K562 (cell line): ENCODE results near the gene KRT77. TPM values are rescaled to one million over a fixed set of nuclear protein-coding genes. Genes with fewer than 3 reads are reported as not detected.
A peak's percentile ranks its signal among the peaks of the same experiment; 100 is the strongest.

Source experiments
- ATAC-seq: fragments of 200-7000 bp; cut with Tn5 transposase; 3 replicates; pipeline ENCODE4 v1.9.1; 2020; ENCODE audit warnings: moderate library complexity
- BruUV-seq: library from RNA; stranded (reverse); fragments of 400-500 nt; replicated peaks from 2 replicates; lab custom pipeline; 2021; lab: Mats Ljungman, UMichigan
- CTCF ChIA-PET: fragments of 300-600 bp; formaldehyde crosslinking; extraction: SDS; loops from one replicate; lab custom pipeline; 2021; ENCODE audit warnings: low intra/inter-chr PET ratio; lab: Yijun Ruan, JAX
- POLR2A ChIA-PET: fragments of 300-600, 350-650 bp; sonication (Branson Sonifier 250); formaldehyde crosslinking; extraction: SDS; loops from one replicate; lab custom pipeline; 2021; ENCODE audit warnings: antibody characterized with exemption, inconsistent platforms; lab: Yijun Ruan, JAX
- DNase-seq, 4 experiments: peaks; one replicate each; pipeline versions ENCODE4 v3.0.0 to v3.0.0-alpha.2; 2011 to 2018; ENCODE audit warnings: low spot score in 3 of 4, mixed read lengths in 3 of 4; ENCODE audit errors: extremely low read depth in 1 of 4
- FAIRE-seq: peaks from 2 replicates; lab custom pipeline; 2011; peaks lifted over from hg19 to GRCh38; lab: Jason Lieb, UNC
- H2AFZ ChIP-seq: 2 replicates; pipeline ENCODE4 v1.6.0; 2011; ENCODE audit warnings: low read depth, low read length, control low read depth, inconsistent platforms
- H3K27ac ChIP-seq: fragments of 200-600 bp; 3 replicates; pipeline ENCODE4 v1.8.0; 2011; ENCODE audit warnings: low read depth, mild to moderate bottlenecking, control low read depth, inconsistent platforms, low read length, moderate library complexity, mixed read lengths; ENCODE audit errors: extremely low read depth
- H3K27me3 ChIP-seq, 2 experiments: fragments of 300-600 bp in 1 of 2; 2 replicates in 1 of 2; 3 replicates in 1 of 2; pipeline versions ENCODE4 v1.6.0 to v1.8.0; 2011; ENCODE audit warnings: inconsistent platforms in 2 of 2, low read length in 2 of 2, mild to moderate bottlenecking in 1 of 2, mixed read lengths in 1 of 2, moderate library complexity in 1 of 2; ENCODE audit not compliant: control insufficient read depth in 2 of 2, insufficient read depth in 2 of 2
- H3K36me3 ChIP-seq: fragments of 300-600 bp; 3 replicates; pipeline ENCODE4 v1.8.0; 2011; ENCODE audit warnings: mild to moderate bottlenecking, low read length, inconsistent platforms; ENCODE audit not compliant: control insufficient read depth, insufficient read depth
- H3K4me1 ChIP-seq, 2 experiments: fragments of 200-600 bp in 1 of 2; replicated peaks in 1 of 2; 2 replicates in 1 of 2; 3 replicates in 1 of 2; pipeline versions ENCODE4 v1.5.1 to v1.8.0; 2011; ENCODE audit warnings: inconsistent platforms in 2 of 2, low read length in 2 of 2, mild to moderate bottlenecking in 1 of 2, mixed read lengths in 1 of 2, moderate library complexity in 1 of 2; ENCODE audit not compliant: control insufficient read depth in 2 of 2, insufficient read depth in 2 of 2
- H3K4me2 ChIP-seq: 2 replicates; pipeline ENCODE4 v1.6.1; 2011; ENCODE audit warnings: low read length, control low read depth, inconsistent platforms, mixed read lengths; ENCODE audit not compliant: insufficient read depth
- H3K4me3 ChIP-seq: fragments of 200-600 bp; sonication (generic), shearing (Covaris generic); 2 replicates; pipeline ENCODE4 v1.5.1; 2016; ENCODE audit warnings: control low read depth, inconsistent platforms
- H3K79me2 ChIP-seq: fragments of 200-600 bp; 3 replicates; pipeline ENCODE4 v1.8.0; 2011; ENCODE audit warnings: low read length, inconsistent platforms; ENCODE audit not compliant: control insufficient read depth, insufficient read depth
- H3K9ac ChIP-seq, 2 experiments: 2 replicates each; pipeline versions ENCODE4 v1.6.0 to v1.6.1; 2011; ENCODE audit warnings: low read depth in 2 of 2, low read length in 2 of 2, control low read depth in 1 of 2, inconsistent platforms in 1 of 2, mild to moderate bottlenecking in 1 of 2, mixed read lengths in 1 of 2; ENCODE audit not compliant: insufficient read depth in 1 of 2
- H3K9me1 ChIP-seq: one replicate; pipeline ENCODE4 v1.6.0; 2011; ENCODE audit warnings: inconsistent platforms, mild to moderate bottlenecking, low read length, moderate library complexity; ENCODE audit not compliant: control insufficient read depth, insufficient read depth
- H3K9me3 ChIP-seq: replicated peaks from 2 replicates; pipeline ENCODE4 v1.5.1; 2011; ENCODE audit warnings: low read depth, low read length, inconsistent platforms; ENCODE audit not compliant: control insufficient read depth, insufficient read depth
- H4K20me1 ChIP-seq: replicated peaks from 2 replicates; pipeline ENCODE4 v1.6.1; 2011; ENCODE audit warnings: low read length, inconsistent platforms, mixed read lengths; ENCODE audit not compliant: control insufficient read depth, insufficient read depth
- ADNP ChIP-seq: fragments of 200-800 bp; sonication (Bioruptor generic); IDR thresholded peaks from 2 replicates; pipeline ENCODE4 v1.6.1; 2016; ENCODE audit warnings: missing genetic modification characterization, missing compliant biosample characterization
- BCOR ChIP-seq: fragments of 450-650 bp; IDR thresholded peaks from 2 replicates; pipeline ENCODE4 v1.6.1; 2016
- BHLHE40 ChIP-seq: IDR thresholded peaks from 2 replicates; pipeline ENCODE4 v1.6.1; 2011; ENCODE audit warnings: low read length, improper control_type of control experiment
- ESRRB ChIP-seq: fragments of 250-450 bp; sonication (Bioruptor Pico); IDR thresholded peaks from 2 replicates; pipeline ENCODE4 v1.5.0; 2020; ENCODE audit warnings: mild to moderate bottlenecking, moderate library complexity, borderline replicate concordance
- FIP1L1 ChIP-seq: fragments of 200-400 bp; formaldehyde crosslinking; IDR thresholded peaks from 2 replicates; pipeline ENCODE4 v1.6.1; 2018; ENCODE audit warnings: mild to moderate bottlenecking, low read depth, low read length; ENCODE audit not compliant: poor library complexity, severe bottlenecking
- FOS ChIP-seq: IDR thresholded peaks from 3 replicates; pipeline ENCODE4 v1.6.1; 2011; ENCODE audit not compliant: insufficient read length; ENCODE audit errors: extremely low read depth
- HOXB6 ChIP-seq: fragments of 250-450 bp; sonication (Bioruptor Pico); IDR thresholded peaks from 2 replicates; pipeline ENCODE4 v1.5.1; 2022; ENCODE audit warnings: mild to moderate bottlenecking, borderline replicate concordance
- KDM1A ChIP-seq, 2 experiments: fragments of 450-650 bp; IDR thresholded peaks; 2 replicates each; pipeline ENCODE4 v1.6.1; 2016; ENCODE audit warnings: mild to moderate bottlenecking in 2 of 2
- MTF1 ChIP-seq: fragments of 250-450 bp; sonication (Bioruptor Pico); IDR thresholded peaks from 2 replicates; pipeline ENCODE4 v1.9.0; 2021; ENCODE audit warnings: moderate library complexity, mild to moderate bottlenecking, inconsistent platforms, borderline replicate concordance
- NFIX ChIP-seq: fragments of 250-450 bp; sonication (Bioruptor Pico); IDR thresholded peaks from 2 replicates; pipeline ENCODE4 v1.4.0; 2020; ENCODE audit warnings: low read depth, mild to moderate bottlenecking, moderate library complexity
- NR2C2 ChIP-seq, 2 experiments: fragments of 200-800 bp in 1 of 2; sonication (Bioruptor generic) in 1 of 2; sonication (generic) in 1 of 2; formaldehyde crosslinking in 1 of 2; IDR thresholded peaks; 2 replicates each; pipeline versions ENCODE4 v1.6.1 to v1.8.0; 2016 to 2022; ENCODE audit warnings: mild to moderate bottlenecking in 1 of 2, missing compliant biosample characterization in 1 of 2, missing genetic modification characterization in 1 of 2, missing genetic modification reagents in 1 of 2
- POLR2AphosphoS5 ChIP-seq: IDR thresholded peaks from 2 replicates; pipeline ENCODE4 v1.6.1; 2011; ENCODE audit warnings: mild to moderate bottlenecking, low read depth, low read length, moderate library complexity; ENCODE audit not compliant: control insufficient read depth, insufficient read depth
- POU5F1 ChIP-seq: fragments of 150-350 bp; IDR thresholded peaks from 2 replicates; pipeline ENCODE4 v1.6.1; 2014; ENCODE audit warnings: borderline replicate concordance, low read length, low read depth, mild to moderate bottlenecking; ENCODE audit not compliant: partially characterized antibody
- RBM25 ChIP-seq: fragments of 200-400 bp; formaldehyde crosslinking; IDR thresholded peaks from 2 replicates; pipeline ENCODE4 v1.6.1; 2018; ENCODE audit warnings: low read length, low read depth, moderate library complexity; ENCODE audit not compliant: severe bottlenecking
- SMARCE1 ChIP-seq: fragments of 450-650 bp; IDR thresholded peaks from 2 replicates; pipeline ENCODE4 v1.7.1; 2016; ENCODE audit warnings: mild to moderate bottlenecking
- ZEB2 ChIP-seq: fragments of 450-650 bp; IDR thresholded peaks from 2 replicates; pipeline ENCODE4 v1.6.1; 2016
- WGBS: fragments of 100-300 bp; shearing (Covaris generic); methylation state at CpG from one replicate; pipeline ENCODE4 v1.1.6; 2016; ENCODE audit warnings: low coverage, mixed read lengths; ENCODE audit not compliant: insufficient coverage; ENCODE audit errors: missing lambda C conversion rate; 5-methylcytosine and 5-hydroxymethylcytosine counted together
- in situ Hi-C: fragments of 300-500 bp; cut with MboI; formaldehyde crosslinking; loops from 4 replicates; pipeline ENCODE4 v1.15.0; 2018; ENCODE audit warnings: inconsistent platforms, mixed read lengths
- intact Hi-C: fragments of 100-400 bp; cut with micrococcal nuclease; formaldehyde crosslinking; loops from 2 replicates; pipeline ENCODE4 v1.14.2; 2022
- polyA plus RNA-seq, 8 experiments: library from polyadenylated mRNA; depleted of rRNA in 4 of 8; stranded (reverse) in 5 of 8; unstranded in 3 of 8; fragments of >200 nt; fragmentation: Nextera tagmentation in 2 of 8; fragmentation: Illumina TruSeq in 1 of 8; extraction: Ambion mirVana in 2 of 8; extraction: Trizol in 1 of 8; gene quantifications; 2 replicates each; pipeline versions ENCODE4 v1.2.1 to v1.2.3, GENCODE V29; 2011 to 2014; ENCODE audit warnings: inconsistent platforms in 1 of 8, missing spikeins in 1 of 8
- total RNA-seq, 7 experiments: library from RNA; depleted of rRNA in 6 of 7; stranded (reverse); fragments of >200 nt in 6 of 7; fragmentation: Illumina TruSeq in 2 of 7; extraction: Trizol in 2 of 7; gene quantifications; 2 replicates each; pipeline versions ENCODE4 v1.2.1 to v1.2.3, GENCODE V29; 2011 to 2021; ENCODE audit warnings: low replicate concordance in 1 of 7
- TF ChIP-seq, protein P1 (sequence below): sonication (generic); formaldehyde crosslinking; IDR thresholded peaks from 2 replicates; pipeline ENCODE4 v1.8.0; 2022; ENCODE audit warnings: missing genetic modification reagents, mild to moderate bottlenecking, borderline replicate concordance
- TF ChIP-seq, protein P2 (sequence below): fragments of 250-450 bp; sonication (Bioruptor Pico); IDR thresholded peaks from 2 replicates; pipeline ENCODE4 v1.4.0; 2020; ENCODE audit warnings: borderline replicate concordance

The KRT77 gene
- total and polyA plus RNA-seq, 9 of the 15 experiments (the other 6 are each of a cell fraction or from before 2014, with no cell fraction given) = not detected

DNA sequence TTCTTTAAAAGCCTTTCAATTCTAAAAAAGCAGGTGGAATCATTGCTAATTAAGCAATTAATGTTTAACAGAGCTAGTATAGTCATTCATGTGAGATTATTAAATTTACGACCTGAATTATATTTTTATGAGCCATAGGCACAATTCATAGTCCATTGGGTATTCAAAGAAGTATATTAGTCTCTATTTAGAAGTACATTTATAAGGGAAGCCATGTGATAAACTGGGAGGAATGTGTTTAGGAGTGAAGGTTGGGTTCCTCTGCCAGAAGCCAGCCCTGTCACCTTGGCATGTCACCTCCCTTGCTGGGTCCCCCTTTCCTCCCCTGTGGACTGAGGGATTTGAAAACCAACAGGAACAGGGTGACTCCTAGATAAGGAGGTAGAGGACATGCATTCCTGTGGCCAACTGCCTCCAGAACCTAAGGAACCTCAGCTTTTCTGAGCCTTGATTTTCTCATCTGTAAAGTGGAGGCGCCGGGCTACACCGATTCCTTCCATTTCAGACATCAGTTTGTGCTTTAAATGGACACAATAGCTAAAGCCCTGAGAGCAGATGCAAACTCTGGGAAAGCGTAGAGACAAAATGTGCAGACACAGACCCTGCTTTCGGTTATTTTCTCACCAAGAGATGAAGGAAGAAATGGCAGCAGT, 45.9 kb downstream of the KRT77 start:
- WGBS = 69% methylated on average over 6 of the region's 6 CpGs
- H4K20me1 ChIP-seq = no peaks in the 10 kb centered on the region

More for the DNA sequence above, 45.9 kb downstream of the KRT77 start:
- ChIA-PET POLR2A (interaction anchor here (0.6 to 1.0 kb wide), 4 partner anchors 8 to 27 kb away, joined by 3 to 4 read pairs (median 3); no protein-coding TSS in a partner anchor), CTCF (no interaction called here)
- TF ChIP-seq NFIX (CRISPR knock-in tag) (no peak), POU5F1 (no peak), HOXB6 (CRISPR knock-in tag) (no peak), RBM25 (peak; percentile 44), ADNP (tag) (no peak), MTF1 (CRISPR knock-in tag) (no peak), BCOR (peak; percentile 51; the same call in 1 of the 2 replicates), NR2C2 (CRISPR knock-in tag; IDR thresholded peaks at IDR 0.05) (no peak), NR2C2 (tag; IDR thresholded peaks at IDR 0.05) (no peak), KDM1A (IDR thresholded peaks at IDR 0.05) (peak in 1 of 2 experiments; percentile 52; a peak in 1 of 4 replicates), ZEB2 (no peak), ESRRB (CRISPR knock-in tag) (no peak), SMARCE1 (no peak), POLR2AphosphoS5 (no peak), FOS (no peak), BHLHE40 (no peak), FIP1L1 (no peak)
- TF ChIP-seq, protein P1, sequence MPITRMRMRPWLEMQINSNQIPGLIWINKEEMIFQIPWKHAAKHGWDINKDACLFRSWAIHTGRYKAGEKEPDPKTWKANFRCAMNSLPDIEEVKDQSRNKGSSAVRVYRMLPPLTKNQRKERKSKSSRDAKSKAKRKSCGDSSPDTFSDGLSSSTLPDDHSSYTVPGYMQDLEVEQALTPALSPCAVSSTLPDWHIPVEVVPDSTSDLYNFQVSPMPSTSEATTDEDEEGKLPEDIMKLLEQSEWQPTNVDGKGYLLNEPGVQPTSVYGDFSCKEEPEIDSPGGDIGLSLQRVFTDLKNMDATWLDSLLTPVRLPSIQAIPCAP (CRISPR knock-in tag) = no peak
- TF ChIP-seq, protein P2, sequence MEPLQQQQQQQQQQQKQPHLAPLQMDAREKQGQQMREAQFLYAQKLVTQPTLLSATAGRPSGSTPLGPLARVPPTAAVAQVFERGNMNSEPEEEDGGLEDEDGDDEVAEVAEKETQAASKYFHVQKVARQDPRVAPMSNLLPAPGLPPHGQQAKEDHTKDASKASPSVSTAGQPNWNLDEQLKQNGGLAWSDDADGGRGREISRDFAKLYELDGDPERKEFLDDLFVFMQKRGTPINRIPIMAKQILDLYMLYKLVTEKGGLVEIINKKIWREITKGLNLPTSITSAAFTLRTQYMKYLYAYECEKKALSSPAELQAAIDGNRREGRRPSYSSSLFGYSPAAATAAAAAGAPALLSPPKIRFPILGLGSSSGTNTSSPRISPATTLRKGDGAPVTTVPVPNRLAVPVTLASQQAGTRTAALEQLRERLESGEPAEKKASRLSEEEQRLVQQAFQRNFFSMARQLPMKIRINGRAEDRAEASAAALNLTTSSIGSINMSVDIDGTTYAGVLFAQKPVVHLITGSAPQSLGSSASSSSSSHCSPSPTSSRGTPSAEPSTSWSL (CRISPR knock-in tag) = no peak
- Histone ChIP-seq H3K4me3 (no peak overlapping the region), H3K36me3 (no peaks in the 10 kb centered on the region), H3K4me2 (no peak overlapping the region), H3K4me1 (peaks cover 36 to 52% of the 10 kb centered on the region in 2 experiments), H3K27ac (no peak overlapping the region), H3K9ac (peak overlapping the region in 1 of 2 experiments; percentile 49; a peak in 1 of 4 replicates), H2AFZ (peak overlapping the region; percentile 42), H3K9me1 (no peaks in the 10 kb centered on the region), H3K9me3 (no peaks in the 10 kb centered on the region), H3K27me3 (no peaks in the 10 kb centered on the region), H3K79me2 (no peaks in the 10 kb centered on the region)
- ATAC-seq (no peak), FAIRE-seq (no peak), DNase-seq (peak in 1 of 4 experiments; percentile 26)
- in situ Hi-C loops (no loop called here), intact Hi-C loops (no loop called here)
- no TSS peak for BruUV-seq
